CD14-positive monocyte (primary cell): Measurements from ENCODE around the gene RRP12. TPM values are rescaled to one million over a fixed set of nuclear protein-coding genes. Genes with fewer than 3 reads are reported as not detected.

Experiments
- DNase-seq, 3 donors: peaks; one replicate each; pipeline ENCODE4 v3.0.0-alpha.2; 2011 to 2022
- H2AFZ ChIP-seq: 2 replicates; pipeline ENCODE4 v1.6.0; 2012; ENCODE audit warnings: mild to moderate bottlenecking, low read depth, low read length, inconsistent platforms; ENCODE audit not compliant: insufficient read depth, poor library complexity, severe bottlenecking
- H3K27ac ChIP-seq, 2 donors: 1 replicate in 1 of 2; 2 replicates in 1 of 2; pipeline ENCODE4 v1.5.1; 2012 to 2013; ENCODE audit warnings: low read length in 2 of 2, control low read depth in 1 of 2, inconsistent platforms in 1 of 2, low read depth in 1 of 2, mild to moderate bottlenecking in 1 of 2
- H3K27me3 ChIP-seq, 2 donors: one replicate each; pipeline versions ENCODE4 v1.6.0 to v1.6.1; 2011 to 2013; ENCODE audit warnings: low read length in 2 of 2; ENCODE audit not compliant: control insufficient read depth in 2 of 2, insufficient read depth in 2 of 2
- H3K36me3 ChIP-seq, 2 donors: replicated peaks in 1 of 2; 1 replicate in 1 of 2; 2 replicates in 1 of 2; pipeline versions ENCODE4 v1.5.1 to v1.6.1; 2012 to 2013; ENCODE audit warnings: low read length in 2 of 2, control low read depth in 1 of 2, inconsistent platforms in 1 of 2, mild to moderate bottlenecking in 1 of 2; ENCODE audit not compliant: insufficient read depth in 2 of 2, control insufficient read depth in 1 of 2
- H3K4me1 ChIP-seq, 2 donors: 1 replicate in 1 of 2; 2 replicates in 1 of 2; pipeline versions ENCODE4 v1.5.1 to v1.6.1; 2012 to 2013; ENCODE audit warnings: low read length in 2 of 2, control low read depth in 1 of 2, inconsistent platforms in 1 of 2, mild to moderate bottlenecking in 1 of 2, moderate library complexity in 1 of 2; ENCODE audit not compliant: insufficient read depth in 2 of 2, control insufficient read depth in 1 of 2
- H3K4me2 ChIP-seq: replicated peaks from 2 replicates; pipeline ENCODE3; 2012; ENCODE audit warnings: low read length, moderate library complexity, mild to moderate bottlenecking; ENCODE audit not compliant: poor library complexity, severe bottlenecking; ENCODE audit errors: extremely low read depth
- H3K4me3 ChIP-seq, 3 experiments: fragments of 200-600 bp in 1 of 3; sonication (generic) in 1 of 3; replicated peaks in 1 of 3; 1 replicate in 2 of 3; 2 replicates in 1 of 3; pipeline ENCODE4 v1.5.1; 2011 to 2013; ENCODE audit warnings: low read length in 3 of 3, mild to moderate bottlenecking in 3 of 3, control low read depth in 2 of 3, low read depth in 2 of 3, inconsistent platforms in 1 of 3, moderate library complexity in 1 of 3
- H3K79me2 ChIP-seq: 2 replicates; pipeline ENCODE4 v1.6.0; 2012; ENCODE audit warnings: mild to moderate bottlenecking, control low read depth, inconsistent platforms, low read length, moderate library complexity; ENCODE audit not compliant: insufficient read depth
- H3K9ac ChIP-seq: 2 replicates; pipeline ENCODE4 v1.6.0; 2017; ENCODE audit warnings: low read length, mild to moderate bottlenecking; ENCODE audit not compliant: insufficient read depth, poor library complexity, severe bottlenecking
- H3K9me3 ChIP-seq, 2 donors: replicated peaks in 1 of 2; 1 replicate in 1 of 2; 2 replicates in 1 of 2; pipeline versions ENCODE4 v1.5.1 to v1.6.1; 2012 to 2013; ENCODE audit warnings: low read length in 2 of 2, control low read depth in 1 of 2; ENCODE audit not compliant: control insufficient read depth in 1 of 2, insufficient read depth in 1 of 2
- H4K20me1 ChIP-seq: 2 replicates; pipeline ENCODE4 v1.6.0; 2012; ENCODE audit warnings: mild to moderate bottlenecking, low read length, control low read depth, moderate library complexity; ENCODE audit not compliant: insufficient read depth
- H3K27ac Mint-ChIP-seq, 7 donors: one replicate each; pipeline ENCODE4 v1.8.0; 2020; ENCODE audit warnings: mild to moderate bottlenecking in 7 of 7, mixed read lengths in 7 of 7, moderate library complexity in 6 of 7, inconsistent platforms in 2 of 7
- H3K27me3 Mint-ChIP-seq, 3 donors: one replicate each; pipeline ENCODE4 v1.8.0; 2021 to 2022; ENCODE audit warnings: low read depth in 3 of 3, mild to moderate bottlenecking in 3 of 3, mixed read lengths in 3 of 3, moderate library complexity in 3 of 3, inconsistent platforms in 1 of 3
- H3K36me3 Mint-ChIP-seq, 2 donors: one replicate each; pipeline ENCODE4 v1.8.0; 2020; ENCODE audit warnings: mixed read lengths in 2 of 2, inconsistent platforms in 1 of 2, mild to moderate bottlenecking in 1 of 2
- H3K4me1 Mint-ChIP-seq: one replicate; pipeline ENCODE4 v1.8.0; 2020; ENCODE audit warnings: mild to moderate bottlenecking, mixed read lengths
- H3K4me3 Mint-ChIP-seq, 2 donors: one replicate each; pipeline ENCODE4 v1.8.0; 2020; ENCODE audit warnings: mild to moderate bottlenecking in 2 of 2, mixed read lengths in 2 of 2, moderate library complexity in 1 of 2
- H3K9me3 Mint-ChIP-seq, 7 donors: one replicate each; pipeline ENCODE4 v1.8.0; 2020 to 2022; ENCODE audit warnings: mixed read lengths in 7 of 7, mild to moderate bottlenecking in 6 of 7, moderate library complexity in 6 of 7, inconsistent platforms in 2 of 7
- CTCF ChIP-seq: fragments of 200-600 bp; IDR thresholded peaks from one replicate; pipeline ENCODE4 v1.8.0; 2022; ENCODE audit warnings: antibody characterized with exemption, mild to moderate bottlenecking
- WGBS: methylation state at CpG from one replicate; pipeline ENCODE4 v1.1.5; 2013; ENCODE audit warnings: missing lambda C conversion rate; ENCODE audit not compliant: insufficient coverage; 5-methylcytosine and 5-hydroxymethylcytosine counted together
- intact Hi-C, 2 donors: fragments of 100-400 bp; cut with micrococcal nuclease; formaldehyde crosslinking; loops; one replicate each; pipeline versions ENCODE4 v1.15.0 to v1.15.1; 2023
- polyA plus RNA-seq, 3 donors: library from polyadenylated mRNA; depleted of rRNA in 1 of 3; unstranded in 2 of 3; stranded (reverse) in 1 of 3; fragments of 300-500 nt in 2 of 3; fragments of >200 nt in 1 of 3; fragmentation: Illumina TruSeq in 2 of 3; gene quantifications; 1 replicate in 2 of 3; 2 replicates in 1 of 3; pipeline ENCODE4 v1.2.3, GENCODE V29; 2012 to 2021

RRP12 gene
- polyA plus RNA-seq, 3 donors: 31.0 to 98.7 (median 44.3) TPM

- Mint-ChIP-seq H3K27ac (no peak overlapping the region), H3K4me1 (peaks cover 16% of the 10 kb centered on the region), H3K36me3 (peaks cover 85 to 97% of the 10 kb centered on the region in 2 donors), H3K9me3 (peaks cover 0 to 2% (median 0%) of the 10 kb centered on the region in 7 donors), H3K4me3 (no peak overlapping the region), H3K27me3 (peaks cover 0 to 2% (median 0%) of the 10 kb centered on the region in 3 donors)
- Histone ChIP-seq H3K4me3 (no peak overlapping the region), H3K9ac (no peak overlapping the region), H3K27ac (no peak overlapping the region), H3K9me3 (no peaks in the 10 kb centered on the region), H3K36me3 (peaks cover 86 to 99% of the 10 kb centered on the region in 2 donors), H3K27me3 (no peaks in the 10 kb centered on the region), H4K20me1 (peaks cover 10% of the 10 kb centered on the region), H3K79me2 (no peaks in the 10 kb centered on the region), H3K4me1 (peaks cover 17 to 23% of the 10 kb centered on the region in 2 donors), H3K4me2 (no peak overlapping the region), H2AFZ (no peak overlapping the region)
- intact Hi-C loops: loop anchor here in 1 of 2 donors (5.0 kb wide), 1 partner anchor 43 kb away; no protein-coding TSS in a partner anchor
- no peak for TF ChIP-seq CTCF
- DNase-seq: no peak
- WGBS: 100% methylated on average over 6 of the region's 7 CpGs
Measured at GRCh38 chr10:97385565-97385964, 15.6 kb downstream of the RRP12 start.

- intact Hi-C loops: loop anchor here in 1 of 2 donors (5.0 kb wide), 1 partner anchor 42 kb away; no protein-coding TSS in a partner anchor
- H3K9ac ChIP-seq: no peak overlapping the region
- no peak for TF ChIP-seq CTCF
- no peaks in the 10 kb centered on the region for H3K27me3 ChIP-seq
- H3K4me3 ChIP-seq: no peak overlapping the region
- peaks cover 8% of the 10 kb centered on the region for H3K4me1 Mint-ChIP-seq
- 90% methylated on average over 3 of the region's 6 CpGs for WGBS
- H3K4me2 ChIP-seq: no peak overlapping the region
- no peaks in the 10 kb centered on the region for H3K9me3 ChIP-seq
- H3K36me3 ChIP-seq: peaks cover 90 to 99% of the 10 kb centered on the region in 2 donors
- H3K9me3 Mint-ChIP-seq: peaks cover 0 to 2% (median 0%) of the 10 kb centered on the region in 7 donors
- no peak overlapping the region for H2AFZ ChIP-seq
- H4K20me1 ChIP-seq: peaks cover 10% of the 10 kb centered on the region
- H3K4me3 Mint-ChIP-seq: no peak overlapping the region
- peaks cover 85 to 97% of the 10 kb centered on the region in 2 donors for H3K36me3 Mint-ChIP-seq
- DNase-seq: no peak
- H3K4me1 ChIP-seq: peaks cover 11 to 14% of the 10 kb centered on the region in 2 donors
- H3K27me3 Mint-ChIP-seq: no peaks in the 10 kb centered on the region
- no peaks in the 10 kb centered on the region for H3K79me2 ChIP-seq
- no peak overlapping the region for H3K27ac ChIP-seq
- H3K27ac Mint-ChIP-seq: no peak overlapping the region
Measured at GRCh38 chr10:97384641-97385040, 16.5 kb downstream of the RRP12 start.
